HG02870 (cell line): ENCODE measurements around the gene GNAS-AS1.

Source experiments
- ATAC-seq: cut with Tn5 transposase; IDR thresholded peaks from one replicate; pipeline ENCODE4 v1.9.1; 2021; ENCODE audit warnings: mild to moderate bottlenecking, moderate library complexity; ENCODE audit not compliant: unreplicated experiment

Gene GNAS-AS1

DNA sequence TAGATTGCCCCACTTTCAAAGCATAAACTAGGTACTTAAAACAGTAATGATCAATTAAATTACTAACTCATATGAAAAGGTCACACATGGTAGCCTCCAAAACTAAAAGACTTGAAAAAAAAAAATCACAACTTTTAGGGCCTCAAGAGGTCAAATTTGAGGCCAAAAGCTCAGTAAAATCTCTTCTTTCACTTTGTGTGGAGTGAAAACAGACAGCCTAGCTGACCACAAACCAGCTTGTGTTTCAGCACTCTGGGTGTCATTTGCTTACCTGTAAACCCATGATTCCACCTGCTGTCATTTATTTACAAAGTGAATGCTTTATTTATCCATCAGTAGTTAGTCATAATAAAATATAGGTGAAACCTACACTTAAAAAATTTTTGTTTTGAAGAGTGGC, 35.8 kb upstream of the GNAS-AS1 start:
- ATAC-seq, result no peak

DNA sequence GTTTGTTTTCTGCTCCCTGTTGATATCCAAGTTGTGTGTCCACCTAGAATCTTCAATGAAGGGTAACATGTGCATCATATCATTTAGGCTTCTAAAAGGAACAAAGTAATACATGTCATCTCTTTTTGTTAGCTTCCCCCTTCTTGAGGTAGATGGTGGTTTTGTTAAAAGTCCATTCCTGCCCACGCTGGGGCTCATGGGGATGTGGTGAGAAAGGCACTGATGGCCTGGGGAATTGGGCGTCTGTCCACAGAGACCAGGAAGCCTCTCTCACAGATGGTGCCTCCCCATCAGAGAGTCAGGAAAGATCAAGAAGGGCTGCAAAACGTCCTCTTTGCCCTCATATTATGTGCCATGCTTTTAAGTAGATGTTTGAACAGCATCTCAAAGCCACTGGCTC, 34.3 kb upstream of the GNAS-AS1 start:
- no peak for ATAC-seq

DNA sequence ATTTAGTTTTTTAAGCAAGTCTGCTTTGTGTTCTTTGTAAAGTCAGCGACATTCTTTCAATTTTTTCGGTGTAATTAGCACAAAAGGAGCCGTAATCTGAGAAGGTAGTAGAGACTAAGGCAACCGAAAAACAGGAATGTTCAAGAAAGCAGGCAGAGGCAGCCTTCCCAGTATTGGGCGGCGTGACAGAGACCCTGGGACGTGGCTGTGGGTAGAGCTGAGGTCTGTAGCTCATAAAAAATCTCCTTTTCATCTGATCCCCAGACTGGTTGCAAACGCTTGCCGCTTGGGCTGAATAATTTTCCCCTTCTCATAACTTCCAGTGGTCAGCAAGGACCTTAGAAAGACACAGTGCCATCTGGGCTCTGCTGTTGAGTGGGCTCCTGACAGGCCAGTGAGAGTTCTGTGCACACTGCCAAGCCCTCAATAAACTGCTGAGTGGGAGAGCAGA, 32.6 kb upstream of the GNAS-AS1 start:
- no peak for ATAC-seq

DNA sequence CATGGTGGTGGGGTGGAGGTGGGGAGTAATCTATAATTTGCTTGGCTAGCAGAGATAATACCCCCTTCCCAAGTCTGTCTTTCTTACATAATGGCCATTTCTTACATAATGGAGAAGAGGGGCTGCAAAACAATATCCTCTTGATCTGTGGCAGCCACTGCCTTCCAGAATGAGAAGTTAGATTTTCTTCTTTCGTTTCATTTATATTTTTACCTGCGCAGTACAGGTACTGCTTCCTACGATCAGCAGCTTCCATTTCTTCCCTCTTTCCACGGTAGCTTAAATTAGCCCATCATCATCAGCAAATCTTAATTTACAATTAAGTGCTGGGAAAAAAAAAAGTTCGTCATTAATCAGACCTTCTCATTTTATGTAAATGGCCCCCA, 32.0 kb upstream of the GNAS-AS1 start:
- ATAC-seq, result no peak

DNA sequence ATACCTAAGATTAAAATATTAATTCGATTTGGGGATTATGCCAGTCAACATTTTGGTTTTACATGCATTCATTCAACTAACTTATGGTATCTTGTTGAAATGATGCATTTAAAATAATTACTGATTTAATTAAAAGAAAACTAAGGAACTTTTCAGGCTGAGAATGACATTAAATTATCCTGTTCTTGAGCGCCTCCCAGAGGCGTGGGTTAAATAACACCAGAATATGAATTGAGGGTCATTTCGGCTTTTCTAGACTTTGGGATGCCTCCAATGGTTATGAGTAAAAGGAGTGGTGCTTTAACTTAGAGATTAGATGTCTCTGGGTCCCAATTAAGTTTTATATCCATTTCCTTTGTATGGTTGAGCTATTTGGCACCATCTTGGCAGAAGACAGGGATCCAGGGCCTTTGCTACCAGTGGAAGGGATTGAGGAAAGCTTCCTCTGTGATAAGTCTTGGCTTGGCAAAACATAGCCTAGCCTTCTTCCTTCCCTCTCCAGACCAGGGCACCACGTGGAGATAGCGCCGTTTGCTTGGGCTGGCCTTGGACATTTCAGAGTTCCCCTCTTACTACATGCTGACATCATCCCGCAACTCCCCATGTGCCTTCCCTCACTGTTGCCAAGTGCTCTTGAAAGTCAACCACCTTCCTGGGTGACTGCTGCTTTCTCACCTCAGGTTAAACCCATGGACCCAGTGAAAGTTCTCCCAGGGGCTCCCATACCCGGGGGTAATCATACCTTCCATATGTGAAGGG, 30.5 kb upstream of the GNAS-AS1 start:
- no peak for ATAC-seq

DNA sequence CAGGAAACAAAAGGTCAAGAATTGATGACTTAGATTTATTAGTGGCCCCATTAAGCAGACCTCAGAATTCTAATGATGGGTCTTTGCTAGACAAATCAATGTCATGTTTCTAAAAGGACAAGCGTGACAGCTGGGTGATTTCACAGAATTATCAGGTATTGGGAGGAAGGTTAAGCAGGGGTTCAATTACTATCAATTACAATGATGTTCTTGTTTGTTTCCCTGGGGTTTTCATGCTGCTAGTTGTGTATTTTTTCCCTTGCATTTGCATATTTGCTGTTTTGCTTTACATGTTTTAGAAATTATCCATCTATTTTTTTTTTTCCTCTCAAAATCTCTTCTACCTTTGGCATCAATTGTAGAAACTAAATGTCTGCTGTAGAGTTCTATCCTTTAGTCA, 29.7 kb upstream of the GNAS-AS1 start:
- ATAC-seq, result no peak

DNA sequence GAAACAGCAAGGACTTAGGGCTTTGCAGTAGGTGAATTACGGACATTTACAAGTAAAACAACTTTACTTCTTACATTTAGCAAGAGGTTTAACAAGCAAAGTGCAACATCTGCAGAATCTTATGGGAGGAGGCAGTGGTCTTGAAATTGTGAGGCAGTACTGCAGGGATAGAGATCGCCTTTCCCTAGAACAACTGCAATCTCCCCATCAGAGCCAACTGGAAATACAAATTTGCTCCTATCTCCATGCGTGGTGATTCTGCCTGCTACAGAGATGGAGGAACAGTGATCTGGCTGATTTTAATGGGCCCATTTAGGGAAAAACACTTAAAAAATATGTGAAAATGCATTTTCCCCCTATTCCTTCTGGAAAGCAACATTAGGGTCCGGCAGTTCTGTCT, 27.7 kb upstream of the GNAS-AS1 start:
- ATAC-seq, result no peak

DNA sequence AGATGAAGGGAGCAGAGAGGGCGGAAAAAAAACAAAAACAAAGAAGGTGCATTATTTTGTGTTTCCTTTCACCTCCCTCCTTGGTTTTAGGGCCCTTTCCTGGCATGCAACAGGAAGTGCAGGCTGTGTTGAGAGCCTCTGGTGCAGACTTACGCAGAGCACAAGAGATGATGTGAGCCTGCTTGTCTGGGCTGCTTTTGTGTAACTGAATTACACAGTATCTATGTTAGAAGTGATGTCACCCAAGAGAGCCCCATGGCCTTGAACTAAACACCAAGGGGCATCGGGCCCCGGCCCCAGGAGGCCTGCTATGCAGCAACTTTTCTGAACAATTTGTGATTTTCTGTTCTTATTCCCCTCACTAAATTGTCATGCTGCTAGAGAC, 27.3 kb upstream of the GNAS-AS1 start:
- ATAC-seq, result no peak

DNA sequence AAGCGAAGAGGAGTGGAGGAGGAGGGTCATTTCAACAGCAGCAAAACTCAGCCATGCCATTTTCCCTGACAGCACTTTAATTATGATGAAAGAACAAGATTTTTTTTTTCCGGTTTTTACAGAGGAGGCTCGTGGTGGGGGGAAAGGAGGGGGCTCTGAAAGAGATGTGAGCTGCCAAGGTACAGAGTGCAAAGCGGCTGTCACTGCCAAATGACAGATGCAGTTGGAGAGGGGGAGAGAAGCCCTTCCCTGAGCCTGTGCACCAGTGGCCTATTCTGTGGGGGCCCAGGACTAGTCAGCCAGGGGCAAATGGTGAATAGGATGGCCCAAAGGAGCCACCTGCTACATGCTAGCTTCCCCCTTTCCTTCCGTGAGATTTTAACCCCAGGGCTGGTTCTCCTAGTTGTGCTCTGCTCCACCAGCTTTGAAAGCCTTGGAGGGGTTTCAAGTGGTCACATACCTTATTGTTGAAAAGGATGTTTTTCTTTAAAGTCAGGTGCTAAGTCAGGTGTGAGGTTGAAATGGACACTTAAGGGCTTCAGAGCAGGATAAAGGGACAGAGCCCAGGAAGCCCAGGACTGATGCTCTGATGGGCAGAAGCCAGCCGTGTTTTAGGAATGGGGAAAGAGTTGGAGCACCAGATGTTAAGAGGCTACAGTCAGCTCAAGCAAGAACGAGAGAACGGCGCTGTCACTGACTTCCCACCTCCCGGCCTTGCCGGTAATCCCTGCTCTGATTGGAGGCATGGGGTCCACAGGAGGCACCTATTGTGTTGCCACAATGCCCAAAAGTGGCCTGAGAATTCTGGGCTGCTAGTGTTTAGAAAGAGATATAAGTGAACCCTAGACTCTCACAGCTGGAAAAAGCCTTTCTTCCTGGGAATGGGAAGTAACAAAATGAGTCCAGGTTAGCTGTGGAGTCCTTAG, 26.6 kb upstream of the GNAS-AS1 start:
- ATAC-seq, result no peak

DNA sequence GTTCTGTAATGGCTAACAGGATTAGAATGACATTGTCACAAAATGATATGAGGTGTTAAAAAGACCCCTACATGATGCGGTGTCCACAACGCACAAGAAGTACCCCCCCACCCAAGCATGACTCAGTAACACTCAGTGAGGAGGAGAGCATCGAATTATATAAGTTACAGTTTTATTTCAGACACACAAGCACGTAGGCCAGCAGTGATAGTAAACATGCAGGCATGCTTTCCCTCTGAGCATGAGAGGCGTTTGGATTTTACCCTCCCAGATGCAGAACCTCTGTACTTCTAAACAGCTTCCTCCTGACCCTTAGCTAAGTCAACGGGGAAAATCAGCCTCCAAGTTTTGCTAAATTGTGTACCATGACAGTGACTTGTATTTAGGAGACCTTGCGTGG, 25.7 kb upstream of the GNAS-AS1 start:
- ATAC-seq, result no peak

DNA sequence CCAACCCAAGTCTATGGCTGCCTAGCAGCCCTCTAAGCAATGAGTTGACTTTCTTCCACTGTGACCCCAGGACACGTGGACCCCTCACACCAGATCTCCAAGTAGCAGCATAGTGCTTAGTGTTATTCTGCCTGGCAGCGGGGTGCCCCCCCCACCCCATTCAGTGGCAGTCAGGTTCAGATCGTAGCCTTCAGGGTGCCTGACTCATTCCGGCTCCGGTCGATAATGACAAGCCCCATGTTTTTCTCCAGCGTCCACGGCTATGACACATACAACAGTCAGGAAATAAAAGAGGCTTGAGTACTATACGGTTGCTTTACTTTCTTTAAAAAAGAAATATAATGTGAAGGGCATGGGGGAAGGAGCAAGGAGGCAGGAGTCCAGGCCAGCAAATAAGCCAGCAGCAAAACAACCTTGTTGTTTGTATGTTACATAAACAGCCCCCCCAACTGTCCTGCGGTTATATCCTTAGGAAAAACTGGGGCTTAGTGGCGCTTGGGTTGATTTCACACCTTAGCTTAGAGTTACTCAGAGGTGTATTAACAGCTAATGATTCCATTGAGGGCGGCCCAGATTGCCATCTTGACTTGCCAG, 24.9 kb upstream of the GNAS-AS1 start:
- no peak for ATAC-seq

DNA sequence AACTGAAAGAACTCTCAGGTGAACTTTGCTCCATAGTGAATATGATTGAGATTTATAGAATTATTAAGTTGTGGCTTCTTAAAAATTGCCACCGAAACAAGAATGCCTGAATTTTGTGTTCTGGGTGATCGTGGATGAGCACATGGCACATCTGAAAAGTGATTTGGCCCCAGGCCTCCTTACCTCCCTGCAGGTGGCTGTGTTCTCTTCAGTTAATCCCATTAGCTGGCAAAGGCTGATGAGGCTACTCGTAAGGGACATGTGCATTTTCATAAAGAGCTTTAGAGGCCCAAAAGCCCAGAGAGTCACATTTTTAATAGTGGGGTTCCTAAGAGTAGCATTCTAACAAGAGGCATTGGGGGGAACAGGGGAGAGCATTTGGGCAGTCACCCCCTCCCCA, 24.4 kb upstream of the GNAS-AS1 start:
- no peak for ATAC-seq

DNA sequence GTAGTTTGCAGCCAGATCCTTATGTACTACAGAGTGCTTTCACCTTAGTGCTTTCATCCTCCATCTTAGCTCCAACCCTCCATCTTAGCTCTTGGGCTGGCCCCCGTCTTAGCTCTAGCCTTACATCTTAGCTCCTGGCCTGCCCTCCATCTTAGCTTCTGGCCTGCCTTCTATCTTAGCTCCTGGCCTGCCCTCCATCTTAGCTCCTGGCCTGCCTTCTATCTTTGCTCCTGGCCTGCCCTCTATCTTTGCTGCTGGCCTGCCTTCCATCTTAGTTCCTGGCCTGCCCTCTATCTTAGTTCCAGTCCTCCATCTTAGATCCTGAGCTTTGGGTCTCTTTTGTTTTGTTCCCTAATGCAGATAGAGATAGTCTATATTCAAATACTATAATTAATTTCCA, 23.8 kb upstream of the GNAS-AS1 start:
- no peak for ATAC-seq

DNA sequence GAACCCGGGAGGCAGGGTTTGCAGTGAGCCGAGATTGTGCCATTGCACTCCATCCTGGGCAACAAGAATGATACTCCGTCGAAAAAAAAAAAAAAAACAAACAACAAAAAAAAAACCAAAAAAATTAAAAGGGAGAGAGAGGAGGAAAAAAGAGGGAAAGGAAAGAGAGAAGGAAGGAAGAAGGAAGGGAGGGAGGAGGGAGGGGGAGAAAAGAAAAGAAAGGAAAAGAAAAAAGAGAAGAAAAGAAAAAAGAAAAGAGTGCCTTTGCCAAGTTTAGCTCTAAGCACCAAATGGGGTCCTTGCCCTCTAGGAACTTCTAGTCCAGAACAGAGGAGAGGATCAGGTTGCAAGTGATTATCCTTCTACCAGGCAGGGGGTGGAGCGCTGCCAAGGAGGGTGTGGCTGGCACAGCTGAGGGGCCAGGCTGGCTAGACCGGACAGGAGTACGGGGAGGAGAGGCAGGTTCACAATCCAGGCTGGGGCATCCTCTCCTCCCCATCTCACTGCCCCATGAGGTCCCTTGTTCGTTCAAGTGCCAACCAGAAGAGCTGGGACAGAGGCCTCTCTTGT, 20.9 kb upstream of the GNAS-AS1 start:
- ATAC-seq, result no peak

DNA sequence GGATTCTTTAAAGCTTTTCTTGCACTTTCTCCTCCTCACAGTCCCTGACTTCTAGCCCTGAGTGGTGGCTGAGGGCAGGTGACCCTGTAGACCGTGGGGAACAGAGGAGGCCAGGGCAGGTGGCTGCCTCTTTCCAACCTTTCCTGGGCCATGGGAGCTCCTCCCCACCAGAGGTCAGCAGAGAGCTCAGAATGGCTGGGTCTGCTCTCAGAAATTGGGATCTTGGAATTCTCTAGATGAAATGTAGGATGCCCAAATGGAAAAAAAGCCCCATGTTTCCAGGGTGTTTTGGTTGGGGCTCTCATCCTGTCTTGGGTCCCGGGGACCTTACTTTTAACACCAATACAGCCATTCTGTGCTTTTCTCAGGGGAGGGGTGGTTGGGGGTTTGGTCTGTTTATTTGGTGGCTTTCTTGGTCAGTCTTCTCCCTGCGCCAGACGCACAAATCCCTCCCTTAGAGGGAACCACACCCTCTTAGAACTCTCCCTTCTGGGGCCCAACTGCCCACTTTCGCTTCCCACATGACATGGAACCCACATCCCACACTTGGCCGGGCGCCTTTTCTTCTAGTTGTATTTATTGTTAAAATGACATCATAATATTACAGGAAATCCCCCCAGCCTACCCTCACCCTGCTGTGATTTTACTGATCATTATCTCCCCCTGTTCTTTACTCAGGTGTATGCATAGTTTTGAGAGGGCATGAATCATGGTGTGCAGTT, 19.8 kb upstream of the GNAS-AS1 start:
- ATAC-seq, result no peak

DNA sequence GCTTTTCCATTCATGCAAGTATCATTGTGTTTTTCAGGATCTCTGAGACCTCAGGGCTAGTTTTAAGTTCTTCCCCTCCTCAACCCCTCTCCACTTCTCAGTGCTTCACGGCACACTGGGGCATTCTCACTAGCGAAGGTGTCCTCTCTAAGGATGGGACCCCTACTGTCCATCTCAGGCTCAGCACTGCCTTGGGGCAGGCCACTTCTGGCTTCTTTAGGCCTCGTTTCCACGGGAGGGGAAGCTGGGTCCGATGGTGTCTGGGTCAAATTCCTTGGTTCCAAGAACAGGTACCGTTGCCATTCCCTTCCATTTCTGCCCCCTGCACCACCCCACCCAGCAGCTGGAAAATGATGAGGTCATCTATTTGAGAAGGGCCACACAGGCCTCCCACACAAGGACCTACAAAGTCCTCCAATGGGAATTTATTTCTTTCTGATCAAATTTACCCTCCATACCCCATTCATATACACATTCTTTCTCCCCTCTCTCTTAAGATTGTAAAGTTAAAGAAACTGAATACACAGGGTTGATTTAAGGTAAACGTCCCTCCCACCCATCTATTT, 19.0 kb upstream of the GNAS-AS1 start:
- ATAC-seq, result no peak

DNA sequence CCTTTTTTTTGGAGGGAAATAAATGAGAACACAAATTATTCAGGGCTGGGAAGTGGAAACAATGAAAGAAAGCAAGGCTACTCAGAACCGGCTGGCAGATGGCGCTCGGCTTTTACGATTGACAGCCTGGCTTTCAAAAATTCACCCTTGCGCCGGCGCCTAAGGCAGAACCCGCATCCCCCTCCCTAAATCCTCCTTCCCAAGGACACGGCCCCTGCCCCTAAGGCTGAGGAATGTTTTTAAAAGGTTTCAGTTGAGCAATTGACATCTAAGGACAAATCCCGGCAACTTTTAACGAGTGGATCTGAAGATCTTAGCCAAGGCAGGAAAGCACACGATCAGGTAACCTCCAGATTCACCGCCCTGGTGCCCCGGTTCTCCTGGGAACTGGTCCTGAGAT, 18.1 kb upstream of the GNAS-AS1 start:
- no peak for ATAC-seq

DNA sequence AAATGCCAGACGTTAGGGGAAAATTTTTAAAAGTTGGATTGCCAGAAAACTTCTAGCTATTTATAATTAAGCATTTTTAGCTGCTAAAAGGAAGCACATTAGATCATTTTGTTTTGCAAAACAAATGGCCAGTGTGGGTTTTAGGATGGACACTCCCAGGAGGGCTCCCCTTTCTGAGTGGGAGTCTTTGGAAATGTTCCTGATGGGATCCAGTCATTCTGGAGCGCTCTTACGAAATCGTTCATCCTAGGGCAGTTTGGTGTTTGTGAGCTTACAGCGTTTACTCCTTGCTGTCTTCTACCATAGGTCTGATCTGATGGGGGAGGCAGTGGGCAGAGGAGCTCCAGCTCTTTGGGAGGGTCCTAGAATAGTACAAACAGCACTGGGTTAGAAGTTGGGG, 16.5 kb upstream of the GNAS-AS1 start:
- no peak for ATAC-seq

DNA sequence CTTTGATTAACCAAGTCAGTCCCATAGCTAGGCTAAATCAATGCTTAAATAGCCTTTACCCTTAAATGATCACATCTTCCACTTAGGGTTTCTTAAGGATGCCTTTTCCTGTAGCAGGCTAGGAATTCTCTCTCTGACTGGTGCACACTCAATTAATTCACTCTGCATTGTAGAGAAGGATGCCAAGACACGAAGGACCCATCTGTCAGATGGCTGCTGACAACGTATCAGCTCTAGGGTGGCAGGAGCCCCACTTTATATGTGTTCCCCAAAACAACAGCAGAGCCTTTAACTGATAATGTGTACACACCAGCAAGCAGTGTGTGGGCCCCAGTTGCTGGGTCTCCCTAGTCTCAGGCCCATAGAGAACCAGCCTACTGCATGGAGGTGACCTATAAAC, 15.1 kb upstream of the GNAS-AS1 start:
- ATAC-seq, result no peak

DNA sequence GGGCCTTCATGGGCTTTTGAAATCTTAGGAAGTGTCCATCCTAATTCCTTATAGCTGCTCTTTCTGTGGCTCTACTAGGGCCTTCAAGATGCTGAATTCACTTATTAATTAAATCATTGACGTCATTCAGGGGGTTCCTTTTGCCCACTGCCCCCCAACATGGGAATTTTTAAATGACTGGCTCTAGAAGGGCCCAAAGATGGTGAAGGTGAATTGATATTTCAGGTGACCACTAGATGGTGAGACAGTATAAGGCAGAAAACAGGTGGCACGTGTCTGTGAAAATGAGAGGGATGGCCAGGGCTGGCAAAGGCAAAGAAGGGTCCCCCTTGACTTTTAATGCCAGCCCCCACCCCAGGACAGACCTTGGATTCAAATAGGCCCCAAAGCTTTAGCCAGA, 13.6 kb upstream of the GNAS-AS1 start:
- ATAC-seq, result no peak
